ENCODE results near the gene MFSD2A.
"Not testable (repeated sequence)": the region's sequence is repeated elsewhere in the genome, so short reads cannot be mapped to it uniquely, and the experiment has no call there.

The MFSD2A gene

GRCh38 chr1:39969531-39970270 lies 14.8 kb downstream of the MFSD2A start:
- no peak for DNase-seq

GRCh38 chr1:39970274-39970673 lies 15.3 kb downstream of the MFSD2A start:
- DNase-seq = no peak

GRCh38 chr1:39971138-39971537 lies 16.2 kb downstream of the MFSD2A start:
- no peak for DNase-seq

GRCh38 chr1:39973503-39974135 lies 18.7 kb downstream of the MFSD2A start:
- DNase-seq = peak; percentile 64

- DNase-seq = no peak
These were observed 21.8 kb downstream of the MFSD2A start for GRCh38 chr1:39976732-39977131.

GRCh38 chr1:39977202-39977601 lies 22.3 kb downstream of the MFSD2A start:
- no peak for DNase-seq

- DNase-seq = no peak
These were observed 24.7 kb downstream of the MFSD2A start for GRCh38 chr1:39979654-39980053.

GRCh38 chr1:39980555-39981313 lies 25.8 kb downstream of the MFSD2A start:
- DNase-seq = no peak

GRCh38 chr1:39981385-39981784 lies 26.4 kb downstream of the MFSD2A start:
- no peak for DNase-seq

GRCh38 chr1:39981945-39982344 lies 27.0 kb downstream of the MFSD2A start:
- DNase-seq = no peak

GRCh38 chr1:39984480-39984879 lies 29.5 kb downstream of the MFSD2A start:
- DNase-seq = not testable (repeated sequence)

- DNase-seq = no peak
These were observed 30.0 kb downstream of the MFSD2A start for GRCh38 chr1:39984951-39985350.

GRCh38 chr1:39987869-39988268 lies 32.9 kb downstream of the MFSD2A start:
- no peak for DNase-seq

GRCh38 chr1:39988618-39989343 lies 33.8 kb downstream of the MFSD2A start:
- no peak for DNase-seq

- DNase-seq = no peak
These were observed 35.5 kb downstream of the MFSD2A start for GRCh38 chr1:39990428-39990827.

- no peak for DNase-seq
These were observed 37.3 kb downstream of the MFSD2A start for GRCh38 chr1:39992234-39992633.

- no peak for DNase-seq
These were observed 37.9 kb downstream of the MFSD2A start for GRCh38 chr1:39992888-39993287.

GRCh38 chr1:39995973-39996393 lies 41.0 kb downstream of the MFSD2A start:
- peak; percentile 12 for DNase-seq

- DNase-seq = no peak
These were observed 41.6 kb downstream of the MFSD2A start for GRCh38 chr1:39996396-39997004.

GRCh38 chr1:40001456-40001855 lies 46.5 kb downstream of the MFSD2A start:
- DNase-seq = no peak

- no peak for DNase-seq
These were observed 48.5 kb downstream of the MFSD2A start for GRCh38 chr1:40003156-40004093.

- DNase-seq = no peak
These were observed 49.9 kb downstream of the MFSD2A start for GRCh38 chr1:40004857-40005256.
